GM12891 (cell line): ENCODE measurements around the gene C10orf71.

ENCODE experiments used
- POLR2A ChIP-seq: IDR thresholded peaks from 2 replicates; pipeline ENCODE4 v1.6.1; 2011; ENCODE audit warnings: low read depth, low read length, control low read depth
- POLR2AphosphoS5 ChIP-seq: IDR thresholded peaks from 2 replicates; pipeline ENCODE4 v1.6.1; 2011; ENCODE audit warnings: low read depth, low read length, control low read depth
- TAF1 ChIP-seq: IDR thresholded peaks from 2 replicates; pipeline ENCODE4 v1.6.1; 2011; ENCODE audit warnings: low read depth, low read length, control low read depth

GRCh38 chr10:49366460-49366859 is 67.5 kb downstream of the C10orf71 start:
- TF ChIP-seq POLR2A: no peak
- TF ChIP-seq POLR2AphosphoS5: no peak
- TF ChIP-seq TAF1: no peak
